Tracheal epithelial cell (primary cell): ENCODE results near the gene CATSPERB. TPM values are rescaled to one million over a fixed set of nuclear protein-coding genes. Genes with fewer than 3 reads are reported as not detected.

ENCODE experiments used
- total RNA-seq: library from RNA; depleted of rRNA; stranded (reverse); fragments of >200 nt; gene quantifications from 2 replicates; pipeline ENCODE4 v1.2.1, GENCODE V29; 2014

Gene CATSPERB, protein sequence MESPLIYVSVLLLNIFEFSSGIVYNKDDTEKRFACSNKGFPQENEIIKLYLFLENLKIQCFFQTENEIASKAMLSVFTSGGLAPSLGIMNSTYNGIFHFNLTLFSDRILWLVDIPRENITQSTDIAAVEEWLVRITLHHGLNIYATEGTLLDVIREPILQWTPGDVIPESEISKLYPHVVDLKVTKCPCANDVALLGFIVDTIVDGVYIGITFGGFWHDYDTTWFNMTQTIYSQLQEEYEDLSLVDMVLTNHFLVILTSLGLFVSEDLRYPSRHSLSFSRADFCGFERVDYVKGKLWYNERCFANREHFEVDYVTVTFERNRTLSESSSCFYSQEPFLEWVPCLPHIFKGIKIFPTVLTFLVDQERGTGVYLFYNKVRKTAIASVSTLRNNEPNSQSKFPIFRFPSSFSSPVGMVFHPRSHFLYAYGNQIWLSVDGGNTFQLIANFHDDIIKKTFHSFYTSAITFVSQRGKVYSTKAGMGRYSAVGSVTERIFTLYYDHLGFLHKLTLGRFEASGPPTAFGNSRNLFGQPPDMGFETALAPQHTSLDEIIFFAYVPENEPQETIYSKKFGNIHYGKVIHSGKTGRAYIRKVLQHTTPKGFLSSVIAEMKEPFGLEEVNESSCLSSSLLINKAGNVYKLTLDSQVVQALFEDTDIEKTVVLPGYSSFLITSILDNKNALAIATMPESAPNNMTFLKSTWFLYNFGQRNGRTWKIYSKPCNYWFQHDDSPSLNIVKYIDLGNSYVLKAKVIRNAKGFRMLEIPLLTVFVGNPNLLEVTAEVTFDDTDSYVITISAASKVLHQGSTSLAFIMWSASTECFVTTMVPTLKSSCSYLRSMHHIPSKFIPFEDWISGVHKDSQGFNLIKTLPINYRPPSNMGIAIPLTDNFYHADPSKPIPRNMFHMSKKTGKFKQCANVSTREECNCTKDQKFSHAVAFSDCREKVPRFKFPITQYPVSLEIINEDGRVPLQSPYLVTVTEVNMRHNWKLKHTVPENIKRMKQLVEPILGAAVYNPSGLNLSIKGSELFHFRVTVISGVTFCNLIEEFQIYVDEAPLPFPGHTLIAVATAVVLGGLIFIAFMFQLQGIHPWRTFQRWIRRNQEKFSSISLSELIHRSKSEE
- 0.64 and 1.2 TPM in 2 replicates for total RNA-seq

DNA sequence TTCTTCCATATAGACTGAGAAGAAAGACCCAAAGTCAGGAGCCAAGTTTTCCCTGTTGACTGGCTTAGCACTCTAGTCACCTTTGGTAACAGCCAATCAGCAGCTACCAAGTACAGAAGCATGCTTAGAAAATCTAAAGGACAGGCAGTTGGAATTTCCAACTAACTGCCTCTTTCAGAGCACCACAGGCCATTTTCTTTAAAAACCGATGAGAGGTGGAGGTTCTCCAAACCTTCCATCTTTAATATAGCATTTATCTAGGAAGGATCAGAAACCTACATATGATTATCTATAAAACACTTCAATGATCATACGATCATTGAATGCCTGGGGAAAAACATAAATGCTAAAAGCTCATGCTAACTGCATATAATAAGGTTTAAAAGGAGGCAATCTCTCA lies at the start of gene CATSPERB:
Gene CATSPERB (minus strand): TSS at position 101 of the 400 bp plus-strand sequence. CDS start 2,607 bp downstream, outside the sequence.

Other genes starting within 250 kb of the CATSPERB start
- gene PPP4R3A, start 221.8 kb downstream of the CATSPERB start, total RNA-seq = 60.5 and 92.3 TPM in 2 replicates
- gene TC2N, start 135.4 kb upstream of the CATSPERB start, total RNA-seq = 33.0 and 50.3 TPM in 2 replicates
- gene FBLN5, start 215.6 kb upstream of the CATSPERB start, total RNA-seq = 0.24 TPM in 1 of 2 replicates, not detected in the other